ENCODE measurements around the gene CTDSPL.
A peak's percentile ranks its signal among the peaks of the same experiment; 100 is the strongest.

Gene CTDSPL

GRCh38 chr3:37995652-37996641 lies 134.3 kb downstream of the CTDSPL start:
- H3K4me3 ChIP-seq (replicated peaks; ENCODE audit: low read depth, low read length) = no peak overlapping the region
- DNase-seq (ENCODE audit: low read depth) = no peak
- no peak for TF ChIP-seq CTCF (IDR thresholded peaks at IDR 0.05; ENCODE audit: low read length, missing control alignments)

GRCh38 chr3:37996785-37997301 lies 135.2 kb downstream of the CTDSPL start:
- no peak overlapping the region for H3K4me3 ChIP-seq (replicated peaks; ENCODE audit: low read depth, low read length)
- peak; percentile 99 for TF ChIP-seq CTCF (IDR thresholded peaks at IDR 0.05; ENCODE audit: low read length, missing control alignments)
- DNase-seq (ENCODE audit: low read depth) = peak; percentile 86

- no peak for DNase-seq (ENCODE audit: low read depth)
- no peak for TF ChIP-seq CTCF (IDR thresholded peaks at IDR 0.05; ENCODE audit: low read length, missing control alignments)
Measured at GRCh38 chr3:37997342-37997741, 135.7 kb downstream of the CTDSPL start.

GRCh38 chr3:37997791-37998370 lies 136.2 kb downstream of the CTDSPL start:
- no peak for TF ChIP-seq CTCF (IDR thresholded peaks at IDR 0.05; ENCODE audit: low read length, missing control alignments)
- no peak for DNase-seq (ENCODE audit: low read depth)

More at GRCh38 chr3:37997342-37997741, 135.7 kb downstream of the CTDSPL start:
- H3K4me3 ChIP-seq (replicated peaks; ENCODE audit: low read depth, low read length) = no peak overlapping the region

GRCh38 chr3:37999836-38000235 lies 138.2 kb downstream of the CTDSPL start:
- H3K4me3 ChIP-seq (replicated peaks; ENCODE audit: low read depth, low read length) = no peak overlapping the region
- no peak for DNase-seq (ENCODE audit: low read depth)
- no peak for TF ChIP-seq CTCF (IDR thresholded peaks at IDR 0.05; ENCODE audit: low read length, missing control alignments)

More at GRCh38 chr3:37997791-37998370, 136.2 kb downstream of the CTDSPL start:
- no peak overlapping the region for H3K4me3 ChIP-seq (replicated peaks; ENCODE audit: low read depth, low read length)

- H3K4me3 ChIP-seq (replicated peaks; ENCODE audit: low read depth, low read length) = no peak overlapping the region
- no peak for DNase-seq (ENCODE audit: low read depth)
- TF ChIP-seq CTCF (IDR thresholded peaks at IDR 0.05; ENCODE audit: low read length, missing control alignments) = no peak
Measured at GRCh38 chr3:38000242-38000916, 138.7 kb downstream of the CTDSPL start.
